ENCODE data around the gene COASY. TPM values are rescaled to one million over a fixed set of nuclear protein-coding genes. Genes with fewer than 3 reads are reported as not detected.

Gene COASY
- total and polyA plus RNA-seq, 2 of the 4 experiments (the other 2 are of a cell fraction), result 10.6 to 44.0 TPM

GRCh38 chr17:42543190-42544079 is 18.5 kb upstream of the COASY start:
- H2BK15ac ChIP-seq (ENCODE audit: low read depth, low read length), result no peak overlapping the region
- no peak overlapping the region for H2BK20ac ChIP-seq (ENCODE audit: low read depth, low read length)
- in situ Hi-C loops (cut with MboI; ENCODE audit: low sequenced_read_pairs), result no loop called here
- H2AK5ac ChIP-seq (ENCODE audit: low read depth, low read length), result no peak overlapping the region
- H3K23ac ChIP-seq (ENCODE audit: low read depth, low read length), result no peak overlapping the region
- H3K9me3 ChIP-seq (ENCODE audit: control insufficient read depth, insufficient read depth, low read length), result no peaks in the 10 kb centered on the region
- no peak overlapping the region for H3K9ac ChIP-seq (ENCODE audit: low read depth, low read length)
- POLR2A ChIA-PET (ENCODE audit: unreplicated experiment), result no interaction called here
- H2AFZ ChIP-seq (replicated peaks; ENCODE audit: low read length, poor library complexity), result no peak overlapping the region
- H3K4me1 ChIP-seq (ENCODE audit: control insufficient read depth, insufficient read depth, low read length), result peaks cover 3% of the 10 kb centered on the region; the same call in 1 of the 2 replicates
- no peaks in the 10 kb centered on the region for H3K27me3 ChIP-seq (ENCODE audit: control insufficient read depth, insufficient read depth, low read length)
- peaks cover 49% of the 10 kb centered on the region for H3K36me3 ChIP-seq (ENCODE audit: control insufficient read depth, insufficient read depth, low read length)
- ATAC-seq (ENCODE audit: low read depth) (no peak), DNase-seq (no peak)
- H3K4me2 ChIP-seq (ENCODE audit: low read depth, low read length), result no peak overlapping the region
- H2BK5ac ChIP-seq (ENCODE audit: low read depth, low read length, poor library complexity, severe bottlenecking), result no peak overlapping the region
- peaks cover 3 to 11% of the 10 kb centered on the region in 2 experiments; a peak in 3 of 4 replicates for H3K79me1 ChIP-seq (ENCODE audit: low read depth in 1 of 2, low read length in 2 of 2)
- peak overlapping the region; percentile 25 for H2AK9ac ChIP-seq (replicated peaks; ENCODE audit: low read depth, low read length, poor library complexity)
- dilution Hi-C loops (cut with HindIII; ENCODE audit: low sequenced_read_pairs, unreplicated experiment), result no loop called here
- peaks cover 11% of the 10 kb centered on the region for H3K9me1 ChIP-seq (ENCODE audit: insufficient read depth, low read length)
- CTCF ChIA-PET, result no interaction called here
- intact Hi-C loops (cut with micrococcal nuclease), result no loop called here
- no peak overlapping the region for H3K27ac ChIP-seq (ENCODE audit: insufficient read depth, low read length)
- H4K91ac ChIP-seq (ENCODE audit: insufficient read depth, low read depth, low read length), result no peak overlapping the region
- H3K4ac ChIP-seq (ENCODE audit: low read depth, low read length), result no peak overlapping the region
- no peak overlapping the region for H4K8ac ChIP-seq (ENCODE audit: low read depth in 2 of 2, low read length in 2 of 2)
- H4K5ac ChIP-seq (ENCODE audit: low read depth, low read length), result no peak overlapping the region
- H3K14ac ChIP-seq (replicated peaks; ENCODE audit: low read depth, low read length), result no peak overlapping the region
- no peak overlapping the region for H3K18ac ChIP-seq (ENCODE audit: low read depth, low read length)
- 94% methylated on average over 32 of the region's 39 CpGs; no CpG with 5 or more reads in 1 of the 2 experiments for WGBS, 2 experiments (ENCODE audit: extremely low coverage in 2 of 2, insufficient read length in 1 of 2)
- H2BK120ac ChIP-seq (ENCODE audit: low read depth, low read length), result no peak overlapping the region
- H3K56ac ChIP-seq (ENCODE audit: extremely low read depth, insufficient read depth, low read length), result no peak overlapping the region
- BruUV-seq (replicated peaks), result no TSS peak
- H3K4me3 ChIP-seq (ENCODE audit: insufficient read depth, low read depth, low read length), result no peak overlapping the region
- no peaks in the 10 kb centered on the region for H4K20me1 ChIP-seq (ENCODE audit: insufficient read depth, low read length)
- TF ChIP-seq MAZ (IDR thresholded peaks at IDR 0.05; ENCODE audit: borderline replicate concordance, low read depth, low read length) (no peak), RCOR1 (IDR thresholded peaks at IDR 0.05; ENCODE audit: insufficient replicate concordance, low read length) (no peak), NFE2L2 (IDR thresholded peaks at IDR 0.05; ENCODE audit: low read depth, low read length) (no peak), CHD1 (IDR thresholded peaks at IDR 0.05; ENCODE audit: low read depth, low read length) (no peak), RAD21 (IDR thresholded peaks at IDR 0.05; ENCODE audit: low read length) (no peak), CEBPB (IDR thresholded peaks at IDR 0.05; ENCODE audit: low read depth, low read length) (no peak), MXI1 (IDR thresholded peaks at IDR 0.05; ENCODE audit: borderline replicate concordance, low read depth, low read length) (no peak), SMC3 (IDR thresholded peaks at IDR 0.05; ENCODE audit: low read depth, low read length) (no peak), CTCF (conservative IDR thresholded peaks at IDR 0.05; ENCODE audit: low read depth, low read length) (no peak), MAFK (IDR thresholded peaks at IDR 0.05; ENCODE audit: low read depth, low read length) (no peak), POLR2A (IDR thresholded peaks at IDR 0.05; ENCODE audit: low read depth, low read length) (no peak), RFX5 (IDR thresholded peaks at IDR 0.05; ENCODE audit: low read depth, low read length) (no peak), BHLHE40 (IDR thresholded peaks at IDR 0.05; ENCODE audit: low read depth, low read length) (no peak), FOS (IDR thresholded peaks at IDR 0.05; ENCODE audit: low read depth, low read length) (no peak), ELK1 (IDR thresholded peaks at IDR 0.05; ENCODE audit: borderline replicate concordance, low read depth, low read length) (no peak)

Data from IMR-90 (cell line).